ENCODE data around the gene GAD2. TPM values are rescaled to one million over a fixed set of nuclear protein-coding genes. Genes with fewer than 3 reads are reported as not detected.

The GAD2 gene
- total RNA-seq (2014; rRNA removed; shearing (Covaris generic)), result not detected in 2 replicates
- polyA plus RNA-seq (2015; cell fraction: cytosol; rRNA removed), result not detected in 2 replicates
- polyA plus RNA-seq (2015; cell fraction: nucleus; rRNA removed), result not detected in 2 replicates

- no peak for DNase-seq (ENCODE audit: low read depth, low spot score)
- in situ Hi-C loops (cut with HindIII; ENCODE audit: low pct_unique_long_range_greater_than_20kb, low sequenced_read_pairs), result no loop called here
Observed at GRCh38 chr10:26216585-26217395, at the start of gene GAD2. GAD2 (plus strand) TSS chr10:26216774; CDS start chr10:26216810, 36 bp downstream.

GRCh38 chr10:26169466-26169865 lies 47.1 kb upstream of the GAD2 start:
- in situ Hi-C loops (cut with HindIII; ENCODE audit: low pct_unique_long_range_greater_than_20kb, low sequenced_read_pairs), result no loop called here
- DNase-seq (ENCODE audit: low read depth, low spot score), result no peak

GRCh38 chr10:26172131-26172530 lies 44.4 kb upstream of the GAD2 start:
- in situ Hi-C loops (cut with HindIII; ENCODE audit: low pct_unique_long_range_greater_than_20kb, low sequenced_read_pairs), result no loop called here
- DNase-seq (ENCODE audit: low read depth, low spot score), result no peak

DNA sequence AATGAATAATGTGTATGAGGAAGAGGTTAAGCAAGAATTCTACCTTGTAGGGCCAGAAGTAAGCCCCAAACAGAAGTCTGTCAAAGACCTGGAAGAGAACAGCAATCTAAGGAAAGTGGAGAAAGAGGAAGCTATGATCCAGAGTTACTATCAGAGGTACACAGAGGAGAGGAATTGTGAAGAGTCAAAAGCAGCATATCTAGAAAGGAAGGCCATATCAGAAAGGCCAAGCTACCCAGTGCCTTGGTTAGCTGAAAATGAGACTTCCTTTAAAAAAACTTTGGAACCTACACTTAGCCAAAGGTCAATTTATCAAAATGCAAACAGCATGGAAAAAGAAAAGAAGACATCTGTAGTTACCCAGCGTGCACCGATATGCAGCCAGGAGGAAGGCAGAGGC lies 42.7 kb upstream of the GAD2 start:
- in situ Hi-C loops (cut with HindIII; ENCODE audit: low pct_unique_long_range_greater_than_20kb, low sequenced_read_pairs), result no loop called here
- DNase-seq (ENCODE audit: low read depth, low spot score), result no peak

GRCh38 chr10:26177341-26177740 lies 39.2 kb upstream of the GAD2 start:
- no peak for DNase-seq (ENCODE audit: low read depth, low spot score)
- in situ Hi-C loops (cut with HindIII; ENCODE audit: low pct_unique_long_range_greater_than_20kb, low sequenced_read_pairs), result no loop called here

DNA sequence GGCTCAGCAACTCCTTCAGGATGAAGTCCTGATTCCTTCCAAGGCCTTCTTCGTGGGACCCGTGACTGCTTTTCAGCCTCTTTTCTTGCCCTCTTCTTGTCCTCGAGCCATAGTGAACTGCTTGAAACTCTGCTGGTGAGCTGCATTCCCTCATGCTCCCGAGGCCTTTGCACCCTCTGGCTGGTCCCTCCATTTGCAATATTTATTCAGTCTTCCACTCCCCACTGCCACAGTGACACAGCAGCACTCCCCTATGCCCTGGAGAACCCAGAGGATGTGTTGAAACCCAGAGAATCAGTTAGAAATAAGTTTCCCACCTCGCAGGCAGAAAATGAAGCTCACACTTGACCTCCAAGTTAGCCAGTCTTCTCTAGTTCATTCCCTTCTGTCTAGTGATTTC lies 22.3 kb upstream of the GAD2 start:
- in situ Hi-C loops (cut with HindIII; ENCODE audit: low pct_unique_long_range_greater_than_20kb, low sequenced_read_pairs), result no loop called here
- DNase-seq (ENCODE audit: low read depth, low spot score), result no peak

DNA sequence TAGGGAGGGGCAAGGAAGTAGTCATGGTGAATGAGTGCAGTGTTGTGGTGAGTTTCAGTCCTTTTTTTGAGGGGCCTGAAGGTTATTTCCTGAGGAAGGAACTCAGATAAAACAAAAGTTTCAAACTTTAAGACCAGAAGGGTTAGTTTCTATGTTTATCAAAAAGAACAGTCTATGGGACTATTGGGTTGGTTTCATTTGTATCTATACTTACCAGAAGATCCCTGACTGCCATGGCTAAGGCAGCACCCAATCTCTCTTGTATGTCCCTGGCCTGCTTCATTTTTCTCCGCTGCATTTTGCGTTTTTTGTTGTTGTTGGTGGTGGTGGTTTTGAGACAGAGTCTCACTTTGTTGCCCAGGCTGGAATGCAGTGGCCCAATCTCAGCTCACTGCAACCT lies 19.3 kb upstream of the GAD2 start:
- no peak for DNase-seq (ENCODE audit: low read depth, low spot score)
- in situ Hi-C loops (cut with HindIII; ENCODE audit: low pct_unique_long_range_greater_than_20kb, low sequenced_read_pairs), result no loop called here

- in situ Hi-C loops (cut with HindIII; ENCODE audit: low pct_unique_long_range_greater_than_20kb, low sequenced_read_pairs), result no loop called here
- DNase-seq (ENCODE audit: low read depth, low spot score), result no peak
Observed at GRCh38 chr10:26198119-26198518, 18.5 kb upstream of the GAD2 start.

- peak; percentile 38 for DNase-seq (ENCODE audit: low read depth, low spot score)
Observed at GRCh38 chr10:26199841-26200240, 16.7 kb upstream of the GAD2 start.

GRCh38 chr10:26205223-26205622 lies 11.4 kb upstream of the GAD2 start:
- no peak for DNase-seq (ENCODE audit: low read depth, low spot score)
- in situ Hi-C loops (cut with HindIII; ENCODE audit: low pct_unique_long_range_greater_than_20kb, low sequenced_read_pairs), result no loop called here

More at GRCh38 chr10:26199841-26200240, 16.7 kb upstream of the GAD2 start:
- in situ Hi-C loops (cut with HindIII; ENCODE audit: low pct_unique_long_range_greater_than_20kb, low sequenced_read_pairs), result no loop called here

- in situ Hi-C loops (cut with HindIII; ENCODE audit: low pct_unique_long_range_greater_than_20kb, low sequenced_read_pairs), result no loop called here
- DNase-seq (ENCODE audit: low read depth, low spot score), result no peak
Observed at GRCh38 chr10:26211781-26212444, 4.7 kb upstream of the GAD2 start.

GRCh38 chr10:26212511-26212910 lies 4.1 kb upstream of the GAD2 start:
- in situ Hi-C loops (cut with HindIII; ENCODE audit: low pct_unique_long_range_greater_than_20kb, low sequenced_read_pairs), result no loop called here
- no peak for DNase-seq (ENCODE audit: low read depth, low spot score)

DNA sequence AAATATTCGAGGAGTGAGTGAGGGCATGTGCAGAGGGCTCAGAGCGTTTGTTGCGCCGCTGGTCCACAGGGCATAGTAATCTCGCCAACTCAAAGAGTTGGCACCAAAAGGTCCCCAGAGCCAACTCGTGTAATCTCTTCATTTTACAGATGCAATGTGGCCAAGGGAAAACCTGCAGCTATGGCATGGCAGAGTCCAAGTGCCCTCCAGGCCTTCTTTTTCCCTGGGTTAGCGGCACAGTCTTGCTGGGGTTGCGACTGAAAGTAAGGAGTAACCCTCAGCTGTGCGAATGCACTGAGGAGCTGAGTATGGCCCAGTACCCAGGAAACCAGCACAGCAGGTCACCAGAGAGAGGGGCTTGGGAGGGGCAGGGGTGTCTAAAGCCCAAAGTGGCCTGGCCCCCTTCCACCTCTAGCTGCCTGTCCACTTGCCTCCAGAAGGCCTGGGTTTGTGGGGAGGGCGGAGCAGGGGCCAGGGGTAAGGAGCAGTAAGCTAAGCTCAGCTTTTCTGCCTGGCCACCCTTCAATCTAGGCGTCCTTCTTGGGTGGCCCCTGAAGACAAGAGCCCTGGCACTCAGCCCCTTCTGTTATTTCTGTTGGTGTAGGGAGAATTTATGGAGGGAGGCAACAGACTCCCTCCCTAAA lies 3.3 kb upstream of the GAD2 start:
- DNase-seq (ENCODE audit: low read depth, low spot score), result no peak
- in situ Hi-C loops (cut with HindIII; ENCODE audit: low pct_unique_long_range_greater_than_20kb, low sequenced_read_pairs), result no loop called here

- DNase-seq (ENCODE audit: low read depth, low spot score), result no peak
- in situ Hi-C loops (cut with HindIII; ENCODE audit: low pct_unique_long_range_greater_than_20kb, low sequenced_read_pairs), result no loop called here
Observed at GRCh38 chr10:26214004-26214403, 2.6 kb upstream of the GAD2 start.

GRCh38 chr10:26214551-26215395 lies 1.8 kb upstream of the GAD2 start:
- DNase-seq (ENCODE audit: low read depth, low spot score), result no peak
- in situ Hi-C loops (cut with HindIII; ENCODE audit: low pct_unique_long_range_greater_than_20kb, low sequenced_read_pairs), result no loop called here

GRCh38 chr10:26215396-26215934 lies 1.1 kb upstream of the GAD2 start:
- no peak for DNase-seq (ENCODE audit: low read depth, low spot score)
- in situ Hi-C loops (cut with HindIII; ENCODE audit: low pct_unique_long_range_greater_than_20kb, low sequenced_read_pairs), result no loop called here

GRCh38 chr10:26215935-26216584 lies 514 bp upstream of the GAD2 start:
- DNase-seq (ENCODE audit: low read depth, low spot score), result no peak
- in situ Hi-C loops (cut with HindIII; ENCODE audit: low pct_unique_long_range_greater_than_20kb, low sequenced_read_pairs), result no loop called here
